NB4 (cell line): ENCODE results near the gene GALNT9.

Experiments
- POLR2A ChIP-seq: IDR thresholded peaks from 2 replicates; pipeline ENCODE4 v1.6.1; 2011; ENCODE audit warnings: mild to moderate bottlenecking; ENCODE audit not compliant: insufficient read length; ENCODE audit errors: extremely low read depth
- TF ChIP-seq, protein P1 (sequence below): IDR thresholded peaks from one replicate; pipeline ENCODE4 v1.5.1; 2012; ENCODE audit warnings: low read depth, low read length

- TF ChIP-seq POLR2A = no peak
- TF ChIP-seq, protein P1, sequence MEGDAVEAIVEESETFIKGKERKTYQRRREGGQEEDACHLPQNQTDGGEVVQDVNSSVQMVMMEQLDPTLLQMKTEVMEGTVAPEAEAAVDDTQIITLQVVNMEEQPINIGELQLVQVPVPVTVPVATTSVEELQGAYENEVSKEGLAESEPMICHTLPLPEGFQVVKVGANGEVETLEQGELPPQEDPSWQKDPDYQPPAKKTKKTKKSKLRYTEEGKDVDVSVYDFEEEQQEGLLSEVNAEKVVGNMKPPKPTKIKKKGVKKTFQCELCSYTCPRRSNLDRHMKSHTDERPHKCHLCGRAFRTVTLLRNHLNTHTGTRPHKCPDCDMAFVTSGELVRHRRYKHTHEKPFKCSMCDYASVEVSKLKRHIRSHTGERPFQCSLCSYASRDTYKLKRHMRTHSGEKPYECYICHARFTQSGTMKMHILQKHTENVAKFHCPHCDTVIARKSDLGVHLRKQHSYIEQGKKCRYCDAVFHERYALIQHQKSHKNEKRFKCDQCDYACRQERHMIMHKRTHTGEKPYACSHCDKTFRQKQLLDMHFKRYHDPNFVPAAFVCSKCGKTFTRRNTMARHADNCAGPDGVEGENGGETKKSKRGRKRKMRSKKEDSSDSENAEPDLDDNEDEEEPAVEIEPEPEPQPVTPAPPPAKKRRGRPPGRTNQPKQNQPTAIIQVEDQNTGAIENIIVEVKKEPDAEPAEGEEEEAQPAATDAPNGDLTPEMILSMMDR = no peak
These were observed 26.6 kb upstream of the GALNT9 start for GRCh38 chr12:132355742-132356681.
